Esophagus muscularis mucosa (tissue), 4 donors: Measurements from ENCODE around the gene NPTX1. TPM values are rescaled to one million over a fixed set of nuclear protein-coding genes. Genes with fewer than 3 reads are reported as not detected.

Source experiments
- DNase-seq: peaks from one replicate; pipeline ENCODE4 v3.0.0-alpha.2; 2017; ENCODE audit errors: extremely low spot score
- H3K27ac ChIP-seq, 4 donors: fragments of 200-600 bp; sonication (generic); replicated peaks in 1 of 4; 1 replicate in 3 of 4; 2 replicates in 1 of 4; pipeline ENCODE4 v1.5.1; 2016 to 2019; ENCODE audit warnings: mild to moderate bottlenecking in 1 of 4
- H3K27me3 ChIP-seq, 4 donors: fragments of 200-600 bp; sonication (generic); one replicate each; pipeline versions ENCODE4 v1.5.1 to v1.6.0; 2016 to 2019
- H3K36me3 ChIP-seq, 4 donors: fragments of 200-600 bp; sonication (generic); one replicate each; pipeline ENCODE4 v1.5.1; 2016 to 2019
- H3K4me1 ChIP-seq, 4 donors: fragments of 200-600 bp; sonication (generic); one replicate each; pipeline ENCODE4 v1.5.1; 2016 to 2019
- H3K4me3 ChIP-seq, 4 donors: fragments of 200-600 bp; sonication (generic); 1 replicate in 2 of 4; 2 replicates in 2 of 4; pipeline ENCODE4 v1.5.1; 2016 to 2019; ENCODE audit warnings: mild to moderate bottlenecking in 4 of 4, moderate library complexity in 1 of 4
- H3K9me3 ChIP-seq, 4 donors: fragments of 200-600 bp; sonication (generic); 1 replicate in 3 of 4; 2 replicates in 1 of 4; pipeline ENCODE4 v1.5.1; 2016 to 2019
- EP300 ChIP-seq: sonication (generic); formaldehyde crosslinking; IDR thresholded peaks from one replicate; pipeline ENCODE4 v1.6.1; 2017; ENCODE audit warnings: antibody characterized with exemption
- POLR2A ChIP-seq: fragments of 450-650 bp; IDR thresholded peaks from one replicate; pipeline ENCODE4 v1.6.1; 2017; ENCODE audit warnings: antibody characterized with exemption, moderate library complexity, mild to moderate bottlenecking, low read depth
- POLR2AphosphoS5 ChIP-seq, 2 donors: sonication (generic); formaldehyde crosslinking; IDR thresholded peaks; one replicate each; pipeline ENCODE4 v1.6.1; 2017; ENCODE audit warnings: antibody characterized with exemption in 2 of 2
- WGBS: methylation state at CpG from one replicate; pipeline ENCODE4 v1.1.5; 2018; 5-methylcytosine and 5-hydroxymethylcytosine counted together
- intact Hi-C: fragments of 100-400 bp; cut with DNase I; formaldehyde crosslinking; loops from one replicate; pipeline ENCODE4 v1.15.1; 2023
- total RNA-seq, 4 donors: library from RNA; depleted of rRNA; stranded (reverse); fragments of >200 nt; gene quantifications; one replicate each; pipeline versions ENCODE4 v1.1.0 to v1.2.1, GENCODE V29; 2016
- TF ChIP-seq, protein P1 (sequence below), 3 experiments: fragments of 200-600 bp in 2 of 3; fragments of 450-650 bp in 1 of 3; sonication (generic) in 2 of 3; IDR thresholded peaks; one replicate each; pipeline ENCODE4 v1.5.1; 2017 to 2019; ENCODE audit warnings: antibody characterized with exemption in 3 of 3, mild to moderate bottlenecking in 2 of 3, moderate library complexity in 1 of 3

The NPTX1 gene
- total RNA-seq, 4 donors from 2014 or later: 0.42 to 5.5 (median 4.1) TPM

DNA sequence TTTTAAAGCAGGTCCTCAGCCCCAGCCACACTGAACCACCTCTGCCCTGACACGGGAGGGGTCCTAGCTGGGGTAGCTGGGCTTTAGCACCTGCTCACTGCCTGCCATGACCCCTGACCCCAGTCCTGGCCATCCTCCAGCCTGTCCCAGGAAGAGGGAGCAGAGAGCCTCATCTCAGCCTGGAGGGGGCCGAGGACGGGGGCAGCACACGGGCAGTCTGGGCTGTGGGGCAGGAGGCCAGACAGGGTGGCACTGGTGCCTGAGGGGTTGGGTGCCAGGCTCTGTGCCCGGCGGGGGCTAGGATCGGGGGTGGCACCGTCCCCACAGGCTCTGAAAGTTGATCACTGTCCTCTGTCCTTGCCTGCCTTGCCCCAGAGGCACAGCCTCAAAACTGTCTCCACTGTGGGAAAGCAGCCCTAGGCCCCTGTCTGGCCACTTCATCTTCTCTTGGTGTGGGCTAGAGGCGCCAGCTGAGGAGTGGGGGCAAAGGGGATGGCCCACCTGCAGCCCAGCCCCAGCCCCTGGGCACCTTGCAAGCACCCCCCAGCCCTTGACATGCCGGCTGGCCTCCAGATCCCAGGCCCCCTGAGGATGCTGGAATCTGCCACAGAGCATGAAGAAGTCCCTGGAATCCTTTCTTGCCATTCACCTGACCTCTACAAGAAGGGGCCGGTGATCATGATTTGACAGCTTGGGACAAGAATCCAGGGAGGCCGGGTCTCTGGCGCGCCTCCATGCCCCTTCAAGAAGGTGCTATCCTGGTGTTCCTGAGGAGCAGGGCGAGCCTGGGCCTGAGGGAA, 45.8 kb downstream of the NPTX1 start:
- 89% methylated on average over 9 of the region's 15 CpGs for WGBS
- no peak overlapping the region for H3K27ac ChIP-seq
- intact Hi-C loops: no loop called here
- H3K36me3 ChIP-seq: peaks cover 3 to 43% (median 23%) of the 10 kb centered on the region in 4 donors
- H3K4me1 ChIP-seq: peaks cover 0 to 11% (median 9%) of the 10 kb centered on the region in 4 donors
- no peak for DNase-seq
- TF ChIP-seq POLR2A (no peak), EP300 (no peak), POLR2AphosphoS5 (IDR thresholded peaks at IDR 0.05) (no peak)
- TF ChIP-seq, protein P1, sequence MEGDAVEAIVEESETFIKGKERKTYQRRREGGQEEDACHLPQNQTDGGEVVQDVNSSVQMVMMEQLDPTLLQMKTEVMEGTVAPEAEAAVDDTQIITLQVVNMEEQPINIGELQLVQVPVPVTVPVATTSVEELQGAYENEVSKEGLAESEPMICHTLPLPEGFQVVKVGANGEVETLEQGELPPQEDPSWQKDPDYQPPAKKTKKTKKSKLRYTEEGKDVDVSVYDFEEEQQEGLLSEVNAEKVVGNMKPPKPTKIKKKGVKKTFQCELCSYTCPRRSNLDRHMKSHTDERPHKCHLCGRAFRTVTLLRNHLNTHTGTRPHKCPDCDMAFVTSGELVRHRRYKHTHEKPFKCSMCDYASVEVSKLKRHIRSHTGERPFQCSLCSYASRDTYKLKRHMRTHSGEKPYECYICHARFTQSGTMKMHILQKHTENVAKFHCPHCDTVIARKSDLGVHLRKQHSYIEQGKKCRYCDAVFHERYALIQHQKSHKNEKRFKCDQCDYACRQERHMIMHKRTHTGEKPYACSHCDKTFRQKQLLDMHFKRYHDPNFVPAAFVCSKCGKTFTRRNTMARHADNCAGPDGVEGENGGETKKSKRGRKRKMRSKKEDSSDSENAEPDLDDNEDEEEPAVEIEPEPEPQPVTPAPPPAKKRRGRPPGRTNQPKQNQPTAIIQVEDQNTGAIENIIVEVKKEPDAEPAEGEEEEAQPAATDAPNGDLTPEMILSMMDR (IDR thresholded peaks at IDR 0.05): no peak
- H3K27me3 ChIP-seq: no peaks in the 10 kb centered on the region
- no peak overlapping the region for H3K4me3 ChIP-seq
- H3K9me3 ChIP-seq: no peaks in the 10 kb centered on the region

DNA sequence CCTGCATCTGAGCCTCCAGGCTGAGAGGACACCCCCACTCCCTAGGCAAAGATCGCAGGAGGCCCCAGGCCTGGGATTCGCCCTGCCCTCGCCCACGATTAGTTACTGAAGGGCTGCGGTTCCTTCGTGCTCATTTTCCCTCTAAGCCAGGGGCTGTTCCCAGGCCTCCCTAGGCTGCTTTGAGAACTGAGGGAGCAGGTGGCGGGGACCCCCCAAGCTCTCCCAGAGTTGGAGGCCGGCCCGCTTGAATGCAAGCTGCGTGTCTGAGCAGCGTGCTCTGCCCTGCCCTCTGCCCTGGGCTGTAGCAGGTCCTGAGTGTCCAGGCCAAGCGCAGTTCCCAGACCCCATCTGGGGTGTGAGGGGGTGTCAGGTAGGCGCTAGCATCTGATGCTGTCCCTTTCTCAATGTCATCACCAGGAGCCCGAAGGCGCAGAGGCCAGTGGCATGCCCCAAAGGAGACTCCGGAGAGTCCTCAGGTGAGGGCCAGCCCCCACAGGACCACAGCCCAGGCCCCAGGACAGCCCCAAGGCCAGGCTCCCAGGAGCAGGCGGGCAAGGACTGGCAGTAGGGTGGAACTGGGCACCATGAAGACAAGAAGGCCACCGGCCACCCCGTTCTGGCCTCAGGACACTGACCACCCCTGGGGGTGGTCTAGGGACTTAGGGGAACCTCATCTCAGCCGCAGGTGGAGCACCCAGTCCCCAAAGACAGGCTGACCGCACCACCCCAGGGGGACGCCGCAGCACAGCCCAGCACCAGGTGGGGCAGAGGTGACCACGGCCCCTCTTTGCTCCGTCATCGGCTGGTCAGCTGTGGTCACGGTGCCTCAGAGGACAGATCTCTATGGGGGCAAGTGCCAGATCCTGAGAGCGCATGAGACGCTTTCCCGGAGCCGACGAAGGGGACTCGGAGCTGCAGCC, 46.8 kb downstream of the NPTX1 start:
- no peak overlapping the region for H3K27ac ChIP-seq
- intact Hi-C loops: loop anchor here (5.0 to 10.0 kb wide), 2 partner anchors 435 to 553 kb away; no protein-coding TSS in a partner anchor
- H3K4me3 ChIP-seq: no peak overlapping the region
- H3K4me1 ChIP-seq: peaks cover 0 to 11% (median 9%) of the 10 kb centered on the region in 4 donors
- no peaks in the 10 kb centered on the region for H3K9me3 ChIP-seq
- no peaks in the 10 kb centered on the region for H3K27me3 ChIP-seq
- TF ChIP-seq, protein P1 (IDR thresholded peaks at IDR 0.05): no peak
- TF ChIP-seq POLR2A (no peak), EP300 (no peak), POLR2AphosphoS5 (IDR thresholded peaks at IDR 0.05) (no peak)
- no peak for DNase-seq
- WGBS: 91% methylated on average over 26 of the region's 33 CpGs
- peaks cover 3 to 43% (median 23%) of the 10 kb centered on the region in 4 donors for H3K36me3 ChIP-seq

DNA sequence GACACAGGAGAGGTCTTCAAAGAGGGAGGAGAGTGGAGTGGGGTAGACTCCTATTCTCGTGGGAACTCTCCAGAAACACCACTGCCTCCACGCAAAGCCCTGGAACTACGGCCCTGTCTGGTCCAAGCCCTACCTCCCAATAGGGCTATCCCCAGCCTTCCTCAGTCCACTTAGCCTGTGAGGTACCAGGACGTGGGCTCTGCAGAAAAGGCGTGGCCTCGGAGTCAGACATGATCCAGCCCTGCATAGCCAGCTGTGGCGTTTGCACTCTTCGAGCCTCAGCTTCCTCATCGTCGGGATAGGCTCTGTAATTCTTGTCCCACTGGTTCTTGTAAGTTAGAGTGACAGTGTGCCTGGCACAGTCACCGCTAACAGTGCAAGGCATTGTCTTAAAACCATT, 47.6 kb downstream of the NPTX1 start:
- TF ChIP-seq, protein P1 (IDR thresholded peaks at IDR 0.05): no peak
- TF ChIP-seq EP300 (no peak), POLR2AphosphoS5 (IDR thresholded peaks at IDR 0.05) (no peak), POLR2A (no peak)
- WGBS: 88% methylated on average over 6 of the region's 11 CpGs
- Histone ChIP-seq H3K9me3 (no peaks in the 10 kb centered on the region), H3K27me3 (no peaks in the 10 kb centered on the region), H3K4me3 (no peak overlapping the region), H3K36me3 (peaks cover 3 to 43% (median 23%) of the 10 kb centered on the region in 4 donors), H3K27ac (no peak overlapping the region), H3K4me1 (peaks cover 0 to 11% (median 9%) of the 10 kb centered on the region in 4 donors)
- intact Hi-C loops: loop anchor here (5.0 to 10.0 kb wide), 2 partner anchors 436 to 554 kb away; no protein-coding TSS in a partner anchor
- DNase-seq: no peak

DNA sequence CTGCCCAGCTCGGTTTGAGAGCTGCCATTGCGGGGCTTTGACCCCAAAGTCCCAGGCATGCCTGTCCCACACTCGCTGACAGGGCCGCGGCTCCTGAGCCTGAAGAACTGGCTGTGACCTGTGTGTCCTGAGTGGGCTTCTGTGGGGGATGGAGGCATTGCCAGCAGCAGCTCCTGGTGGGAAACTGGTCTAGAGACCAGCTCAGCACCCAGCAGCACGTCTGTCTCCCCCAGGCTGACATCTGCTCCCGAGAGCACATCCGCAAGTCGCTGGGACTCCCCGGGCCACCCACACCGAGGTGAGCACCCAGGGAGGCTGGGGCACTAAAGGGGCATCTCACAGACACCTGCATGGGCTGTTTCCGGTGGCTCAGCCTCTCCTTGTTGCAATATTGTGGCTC, 48.0 kb downstream of the NPTX1 start:
- 91% methylated on average over 6 of the region's 12 CpGs for WGBS
- no peak for DNase-seq
- H3K4me3 ChIP-seq: no peak overlapping the region
- H3K27me3 ChIP-seq: no peaks in the 10 kb centered on the region
- peaks cover 3 to 41% (median 23%) of the 10 kb centered on the region in 4 donors for H3K36me3 ChIP-seq
- intact Hi-C loops: loop anchor here (5.0 to 10.0 kb wide), 2 partner anchors 436 to 554 kb away; no protein-coding TSS in a partner anchor
- TF ChIP-seq EP300 (no peak), POLR2AphosphoS5 (IDR thresholded peaks at IDR 0.05) (no peak), POLR2A (no peak)
- TF ChIP-seq, protein P1 (IDR thresholded peaks at IDR 0.05): no peak
- no peak overlapping the region for H3K27ac ChIP-seq
- H3K4me1 ChIP-seq: peaks cover 3 to 14% (median 9%) of the 10 kb centered on the region in 4 donors
- H3K9me3 ChIP-seq: no peaks in the 10 kb centered on the region
